ENCODE results near the gene MDP1.

- TF ChIP-seq CTCF (IDR thresholded peaks at IDR 0.05), result no peak
- no peak for TF ChIP-seq ZFX (IDR thresholded peaks at IDR 0.05; ENCODE audit: borderline replicate concordance)
Observed at GRCh38 chr14:24236689-24237462, 21.0 kb upstream of the MDP1 start.
